Panc1 (cell line): ENCODE results near the gene ATP9A. TPM values are rescaled to one million over a fixed set of nuclear protein-coding genes. Genes with fewer than 3 reads are reported as not detected.

Source experiments
- ATAC-seq: fragments of 200-7000 bp; cut with Tn5 transposase; 2 replicates; pipeline ENCODE4 v1.9.1; 2020; ENCODE audit warnings: mild to moderate bottlenecking, moderate library complexity
- BruUV-seq: library from RNA; stranded (reverse); fragments of 400-500 nt; replicated peaks from 2 replicates; lab custom pipeline; 2021; lab: Mats Ljungman, UMichigan
- CTCF ChIA-PET: fragments of 300-600 bp; sonication (Branson Sonifier 250); formaldehyde crosslinking; loops from one replicate; lab custom pipeline; 2022; ENCODE audit warnings: antibody characterized with exemption; lab: Charles Lee
- POLR2A ChIA-PET: fragments of 300-600 bp; sonication (Branson Sonifier 250); formaldehyde crosslinking; loops from one replicate; lab custom pipeline; 2022; ENCODE audit warnings: antibody characterized with exemption; lab: Charles Lee
- DNase-seq: peaks from one replicate; pipeline ENCODE4 v3.0.0-alpha.2; 2010; ENCODE audit warnings: low read depth, low spot score
- H3K27ac ChIP-seq: 2 replicates; pipeline ENCODE4 v1.5.1; 2011; ENCODE audit warnings: mild to moderate bottlenecking, low read length, inconsistent platforms
- H3K27me3 ChIP-seq: fragments of 200-500 bp; sonication (Bioruptor generic); 2 replicates; pipeline ENCODE4 v1.6.0; 2014; ENCODE audit warnings: low read length, inconsistent platforms; ENCODE audit not compliant: control insufficient read depth, insufficient read depth
- H3K36me3 ChIP-seq: fragments of 200-500 bp; sonication (Bioruptor generic); 2 replicates; pipeline ENCODE4 v1.5.1; 2014; ENCODE audit warnings: inconsistent platforms, mild to moderate bottlenecking, low read length, moderate library complexity; ENCODE audit not compliant: control insufficient read depth, insufficient read depth
- H3K4me1 ChIP-seq: 2 replicates; pipeline ENCODE4 v1.5.1; 2011; ENCODE audit warnings: inconsistent platforms, mild to moderate bottlenecking, low read length, moderate library complexity; ENCODE audit not compliant: control insufficient read depth, insufficient read depth
- H3K4me3 ChIP-seq, 2 experiments: 2 replicates each; pipeline ENCODE4 v1.5.1; 2011 to 2012; ENCODE audit warnings: low read depth in 2 of 2, low read length in 2 of 2, mild to moderate bottlenecking in 2 of 2, inconsistent platforms in 1 of 2, moderate library complexity in 1 of 2
- H3K9me3 ChIP-seq: fragments of 200-500 bp; sonication (Bioruptor generic); 2 replicates; pipeline ENCODE4 v1.5.1; 2014; ENCODE audit warnings: low read depth, mild to moderate bottlenecking, inconsistent platforms, low read length, moderate library complexity; ENCODE audit not compliant: control insufficient read depth, insufficient read depth
- POLR2AphosphoS5 ChIP-seq: IDR thresholded peaks from 2 replicates; pipeline ENCODE4 v1.6.1; 2012; ENCODE audit warnings: mild to moderate bottlenecking, low read depth, low read length, moderate library complexity
- SIN3A ChIP-seq: IDR thresholded peaks from 2 replicates; pipeline ENCODE4 v1.6.1; 2012; ENCODE audit warnings: low read depth, mild to moderate bottlenecking, low read length, moderate library complexity, borderline replicate concordance; ENCODE audit not compliant: insufficient read depth
- TCF7L2 ChIP-seq: IDR thresholded peaks from 2 replicates; pipeline ENCODE4 v1.6.1; 2011; ENCODE audit warnings: mild to moderate bottlenecking, low read depth, low read length, inconsistent platforms
- in situ Hi-C: cut with HindIII; loops from 2 replicates; pipeline ENCODE4 v1.10.0; 2016; ENCODE audit warnings: low sequenced_read_pairs, low pct_unique_long_range_greater_than_20kb
- intact Hi-C: fragments of 100-400 bp; cut with micrococcal nuclease; formaldehyde crosslinking; loops from one replicate; pipeline ENCODE4 v1.10.0; 2022; ENCODE audit not compliant: unreplicated experiment
- total RNA-seq: library from RNA; stranded (reverse); gene quantifications from one replicate; pipeline ENCODE4 v1.2.1, GENCODE V29; 2021; ENCODE audit not compliant: unreplicated experiment
- TF ChIP-seq, protein P1 (sequence below): fragments of 450-650 bp; IDR thresholded peaks from 2 replicates; pipeline ENCODE4 v1.5.1; 2017; ENCODE audit warnings: mild to moderate bottlenecking
- TF ChIP-seq, protein P2 (sequence below), 2 experiments: IDR thresholded peaks; 2 replicates each; pipeline ENCODE4 v1.6.1; 2011 to 2012; ENCODE audit warnings: low read depth in 2 of 2, control low read depth in 1 of 2, low read length in 1 of 2, mild to moderate bottlenecking in 1 of 2, moderate library complexity in 1 of 2; ENCODE audit not compliant: insufficient read depth in 1 of 2

Gene ATP9A
- total RNA-seq, 1 experiment from 2014 or later: 8.7 TPM

DNA sequence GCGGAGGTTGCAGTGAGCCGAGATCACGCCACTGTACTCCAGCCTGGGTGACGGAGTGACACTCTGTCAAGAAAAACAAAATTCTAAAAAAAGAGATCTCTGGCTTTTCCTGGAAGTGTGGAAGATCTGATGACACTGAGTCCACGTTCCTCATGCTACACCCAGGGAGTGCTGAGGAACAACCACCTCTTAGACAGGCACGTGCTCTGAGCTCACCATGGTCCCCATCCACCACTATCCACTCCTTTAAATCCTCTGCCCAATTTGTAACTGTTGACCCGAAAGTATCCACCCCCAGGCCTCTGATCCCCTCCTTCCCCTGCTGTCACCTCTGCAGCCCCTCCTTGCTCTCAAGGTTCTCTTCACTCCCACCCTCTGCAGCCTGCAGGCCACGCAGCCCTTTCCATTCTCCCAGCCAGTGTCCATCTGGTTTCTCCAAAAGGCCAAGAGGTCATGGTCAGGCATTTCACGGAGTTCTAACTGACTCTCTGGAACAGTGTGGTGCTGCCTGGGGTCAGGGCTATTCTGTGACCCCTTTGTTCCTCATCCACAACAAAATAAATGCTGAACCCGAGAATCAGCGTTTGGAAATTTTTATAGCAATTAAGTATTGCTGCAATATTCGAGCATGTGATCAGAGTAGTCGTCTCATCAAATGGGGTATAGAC lies 88.8 kb downstream of the ATP9A start:
- H3K9me3 ChIP-seq: no peaks in the 10 kb centered on the region
- H3K4me3 ChIP-seq: no peak overlapping the region
- DNase-seq (no peak), ATAC-seq (no peak)
- intact Hi-C loops (no loop called here), in situ Hi-C loops (no loop called here)
- no peaks in the 10 kb centered on the region for H3K4me1 ChIP-seq
- BruUV-seq: no TSS peak
- H3K27ac ChIP-seq: no peak overlapping the region
- H3K36me3 ChIP-seq: no peaks in the 10 kb centered on the region
- ChIA-PET CTCF (no interaction called here), POLR2A (no interaction called here)
- H3K27me3 ChIP-seq: no peaks in the 10 kb centered on the region
- TF ChIP-seq SIN3A (no peak), TCF7L2 (no peak), POLR2AphosphoS5 (no peak)
- TF ChIP-seq, protein P1, sequence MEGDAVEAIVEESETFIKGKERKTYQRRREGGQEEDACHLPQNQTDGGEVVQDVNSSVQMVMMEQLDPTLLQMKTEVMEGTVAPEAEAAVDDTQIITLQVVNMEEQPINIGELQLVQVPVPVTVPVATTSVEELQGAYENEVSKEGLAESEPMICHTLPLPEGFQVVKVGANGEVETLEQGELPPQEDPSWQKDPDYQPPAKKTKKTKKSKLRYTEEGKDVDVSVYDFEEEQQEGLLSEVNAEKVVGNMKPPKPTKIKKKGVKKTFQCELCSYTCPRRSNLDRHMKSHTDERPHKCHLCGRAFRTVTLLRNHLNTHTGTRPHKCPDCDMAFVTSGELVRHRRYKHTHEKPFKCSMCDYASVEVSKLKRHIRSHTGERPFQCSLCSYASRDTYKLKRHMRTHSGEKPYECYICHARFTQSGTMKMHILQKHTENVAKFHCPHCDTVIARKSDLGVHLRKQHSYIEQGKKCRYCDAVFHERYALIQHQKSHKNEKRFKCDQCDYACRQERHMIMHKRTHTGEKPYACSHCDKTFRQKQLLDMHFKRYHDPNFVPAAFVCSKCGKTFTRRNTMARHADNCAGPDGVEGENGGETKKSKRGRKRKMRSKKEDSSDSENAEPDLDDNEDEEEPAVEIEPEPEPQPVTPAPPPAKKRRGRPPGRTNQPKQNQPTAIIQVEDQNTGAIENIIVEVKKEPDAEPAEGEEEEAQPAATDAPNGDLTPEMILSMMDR: no peak
- TF ChIP-seq, protein P2, sequence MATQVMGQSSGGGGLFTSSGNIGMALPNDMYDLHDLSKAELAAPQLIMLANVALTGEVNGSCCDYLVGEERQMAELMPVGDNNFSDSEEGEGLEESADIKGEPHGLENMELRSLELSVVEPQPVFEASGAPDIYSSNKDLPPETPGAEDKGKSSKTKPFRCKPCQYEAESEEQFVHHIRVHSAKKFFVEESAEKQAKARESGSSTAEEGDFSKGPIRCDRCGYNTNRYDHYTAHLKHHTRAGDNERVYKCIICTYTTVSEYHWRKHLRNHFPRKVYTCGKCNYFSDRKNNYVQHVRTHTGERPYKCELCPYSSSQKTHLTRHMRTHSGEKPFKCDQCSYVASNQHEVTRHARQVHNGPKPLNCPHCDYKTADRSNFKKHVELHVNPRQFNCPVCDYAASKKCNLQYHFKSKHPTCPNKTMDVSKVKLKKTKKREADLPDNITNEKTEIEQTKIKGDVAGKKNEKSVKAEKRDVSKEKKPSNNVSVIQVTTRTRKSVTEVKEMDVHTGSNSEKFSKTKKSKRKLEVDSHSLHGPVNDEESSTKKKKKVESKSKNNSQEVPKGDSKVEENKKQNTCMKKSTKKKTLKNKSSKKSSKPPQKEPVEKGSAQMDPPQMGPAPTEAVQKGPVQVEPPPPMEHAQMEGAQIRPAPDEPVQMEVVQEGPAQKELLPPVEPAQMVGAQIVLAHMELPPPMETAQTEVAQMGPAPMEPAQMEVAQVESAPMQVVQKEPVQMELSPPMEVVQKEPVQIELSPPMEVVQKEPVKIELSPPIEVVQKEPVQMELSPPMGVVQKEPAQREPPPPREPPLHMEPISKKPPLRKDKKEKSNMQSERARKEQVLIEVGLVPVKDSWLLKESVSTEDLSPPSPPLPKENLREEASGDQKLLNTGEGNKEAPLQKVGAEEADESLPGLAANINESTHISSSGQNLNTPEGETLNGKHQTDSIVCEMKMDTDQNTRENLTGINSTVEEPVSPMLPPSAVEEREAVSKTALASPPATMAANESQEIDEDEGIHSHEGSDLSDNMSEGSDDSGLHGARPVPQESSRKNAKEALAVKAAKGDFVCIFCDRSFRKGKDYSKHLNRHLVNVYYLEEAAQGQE (IDR thresholded peaks at IDR 0.05; ENCODE audit: insufficient read depth in 1 of 2, low read depth in 2 of 2, low read length in 1 of 2): no peak

DNA sequence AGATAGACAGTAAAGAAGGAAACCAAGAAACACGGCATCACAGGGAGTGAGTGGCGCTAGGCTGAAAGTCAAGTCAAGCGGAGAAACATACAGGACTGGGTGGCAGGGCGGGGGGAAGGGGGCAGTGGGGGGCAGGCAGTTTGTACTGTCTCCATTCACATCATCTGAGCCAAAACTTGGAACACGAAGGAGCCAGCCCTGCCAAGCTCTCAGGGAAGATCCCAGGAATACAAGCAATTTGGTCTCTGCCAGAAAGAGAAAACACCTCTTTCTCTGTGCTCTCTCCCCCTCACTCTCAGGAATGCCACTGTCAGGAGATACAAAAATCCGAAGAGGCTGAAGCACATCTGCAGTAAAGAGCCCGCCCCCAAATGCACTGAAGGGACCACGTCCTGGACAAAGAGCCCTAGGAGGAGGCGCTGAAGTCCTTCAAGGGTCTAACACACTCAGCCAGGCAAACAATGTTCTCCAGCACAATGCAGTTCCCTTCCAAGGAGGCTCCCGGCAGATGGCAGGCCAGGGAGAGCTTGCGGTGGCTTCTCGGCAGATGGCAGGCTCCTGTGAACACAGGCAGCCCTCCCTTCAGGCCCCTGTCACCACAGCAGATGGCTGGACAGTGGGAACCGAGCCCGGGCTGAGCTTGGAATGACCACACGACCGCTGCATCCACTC lies 90.0 kb downstream of the ATP9A start:
- Histone ChIP-seq H3K9me3 (no peaks in the 10 kb centered on the region), H3K4me3 (no peak overlapping the region), H3K36me3 (no peaks in the 10 kb centered on the region), H3K27me3 (no peaks in the 10 kb centered on the region), H3K4me1 (no peaks in the 10 kb centered on the region), H3K27ac (no peak overlapping the region)
- CTCF ChIA-PET: no interaction called here
- DNase-seq (no peak), ATAC-seq (no peak)
- in situ Hi-C loops: no loop called here
- intact Hi-C loops: no loop called here
- POLR2A ChIA-PET: no interaction called here
- no peak for TF ChIP-seq POLR2AphosphoS5
- TF ChIP-seq SIN3A: no peak
- TF ChIP-seq TCF7L2: no peak
- TF ChIP-seq, protein P1: no peak
- TF ChIP-seq, protein P2 (IDR thresholded peaks at IDR 0.05; ENCODE audit: insufficient read depth in 1 of 2, low read depth in 2 of 2, low read length in 1 of 2): no peak
- no TSS peak for BruUV-seq
